SU-DHL-6 (cell line): ENCODE measurements around the gene NANOS3.
"Not testable (repeated sequence)": the region's sequence is repeated elsewhere in the genome, so short reads cannot be mapped to it uniquely, and the experiment has no call there.

Source experiments
- CTCF ChIP-seq: fragments of 200-600 bp; sonication (generic); IDR thresholded peaks from one replicate; pipeline ENCODE4 v1.5.1; 2017; ENCODE audit warnings: antibody characterized with exemption, mild to moderate bottlenecking, low read length, moderate library complexity; ENCODE audit not compliant: insufficient read depth, poor library complexity, severe bottlenecking
- EZH2phosphoT487 ChIP-seq: fragments of 200-600 bp; sonication (generic), shearing (Covaris generic); conservative IDR thresholded peaks from 2 replicates; pipeline ENCODE4 v1.6.1; 2018; ENCODE audit warnings: mild to moderate bottlenecking, antibody characterized with exemption, low read length, moderate library complexity, mixed read lengths

GRCh38 chr19:13851734-13852114, 25.2 kb upstream of the NANOS3 start:
- TF ChIP-seq EZH2phosphoT487, CTCF: not testable (repeated sequence)
